ENCODE measurements around the gene SLFN11.
"Not testable (repeated sequence)": the region's sequence is repeated elsewhere in the genome, so short reads cannot be mapped to it uniquely, and the experiment has no call there.

Gene SLFN11

GRCh38 chr17:35312346-35312745 lies 61.1 kb downstream of the SLFN11 start:
- DNase-seq: no peak
- intact Hi-C loops (cut with DNase I): loop anchor here (1.0 to 5.0 kb wide), 2 partner anchors 227 to 435 kb away; no protein-coding TSS in a partner anchor

GRCh38 chr17:35309345-35309744 lies 64.1 kb downstream of the SLFN11 start:
- intact Hi-C loops (cut with DNase I); DNase-seq: not testable (repeated sequence)

All from posterior cingulate gyrus (tissue), 11 donors.